OCI-M2 (cell line): Measurements from ENCODE around the gene GTF2H2C_2.
"Not testable (repeated sequence)": the region's sequence is repeated elsewhere in the genome, so short reads cannot be mapped to it uniquely, and the experiment has no call there.

Experiments
- DNase-seq: peaks from one replicate; lab custom pipeline; 2025; ENCODE audit not compliant: unreplicated experiment; lab: John Stamatoyannopoulos, UW

GTF2H2C_2 gene

DNA sequence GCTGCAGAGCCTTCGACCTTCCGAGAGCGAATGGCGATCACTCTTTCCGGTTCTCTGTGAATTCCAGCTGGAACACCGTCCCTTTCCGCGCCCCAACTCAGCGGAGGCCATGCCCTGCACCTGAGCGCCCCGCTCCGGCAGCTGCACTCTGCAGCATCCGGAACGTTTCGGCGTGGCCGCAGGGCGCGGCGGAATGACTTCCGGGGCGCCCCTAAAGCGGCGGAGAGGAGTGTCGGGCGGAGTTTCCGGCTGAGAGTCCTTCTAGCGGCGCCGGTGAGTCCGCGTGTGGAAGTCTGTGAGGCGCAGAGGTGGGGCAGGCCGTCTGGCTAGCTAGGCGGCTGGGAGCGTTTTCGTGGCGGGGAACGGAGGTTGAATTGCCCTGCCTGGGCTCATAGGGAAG lies at the start of gene GTF2H2C_2:
GTF2H2C_2 (plus strand) TSS at position 252 of the 400 bp plus-strand sequence.
- DNase-seq = not testable (repeated sequence)

GRCh38 chr5:70400984-70401686 lies 14.0 kb upstream of the GTF2H2C_2 start:
- DNase-seq = not testable (repeated sequence)

DNA sequence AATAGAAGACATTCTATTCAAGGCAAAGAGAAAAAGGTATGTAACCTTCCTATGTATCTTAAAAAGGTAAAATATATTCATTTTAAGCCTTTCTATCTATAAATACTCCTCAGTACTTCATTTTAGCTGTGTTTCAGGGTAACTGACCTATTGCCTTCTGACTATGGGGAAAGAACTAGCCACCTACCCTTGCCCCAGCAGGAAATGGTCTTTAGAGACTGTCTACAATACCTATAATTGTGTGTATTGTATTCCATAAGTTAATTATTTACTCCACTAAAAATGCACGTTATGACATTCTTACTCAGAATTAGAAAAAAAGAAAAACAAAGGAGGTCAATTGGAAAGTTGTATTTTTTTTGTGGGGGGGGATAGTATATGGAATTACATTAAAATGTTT lies 6.2 kb downstream of the GTF2H2C_2 start:
- not testable (repeated sequence) for DNase-seq

GRCh38 chr5:70423215-70423614 lies 8.0 kb downstream of the GTF2H2C_2 start:
- DNase-seq = not testable (repeated sequence)

- DNase-seq = not testable (repeated sequence)
Measured at GRCh38 chr5:70438518-70438917, 23.4 kb downstream of the GTF2H2C_2 start.

GRCh38 chr5:70449565-70449964 lies 34.4 kb downstream of the GTF2H2C_2 start:
- not testable (repeated sequence) for DNase-seq

- not testable (repeated sequence) for DNase-seq
Measured at GRCh38 chr5:70451249-70451984, 36.2 kb downstream of the GTF2H2C_2 start.

DNA sequence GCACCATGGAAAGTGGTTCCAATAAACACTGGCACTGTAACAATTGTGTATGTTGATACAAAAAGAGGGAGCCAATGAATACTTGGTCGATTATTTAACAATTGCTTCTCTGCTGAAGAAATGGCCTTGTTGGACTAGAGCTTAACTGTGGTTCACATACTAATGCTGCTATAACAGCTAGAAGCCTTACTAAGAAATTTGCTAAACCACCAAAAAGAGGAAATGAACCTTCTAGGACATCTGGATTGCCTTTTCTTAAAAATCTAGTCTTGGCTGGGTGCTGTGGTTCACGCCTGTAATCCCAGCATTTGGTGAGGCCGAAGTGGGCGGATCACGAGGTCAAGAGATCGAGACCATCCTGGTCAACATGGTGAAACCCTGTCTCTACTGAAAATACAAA lies 41.9 kb downstream of the GTF2H2C_2 start:
- DNase-seq = not testable (repeated sequence)

DNA sequence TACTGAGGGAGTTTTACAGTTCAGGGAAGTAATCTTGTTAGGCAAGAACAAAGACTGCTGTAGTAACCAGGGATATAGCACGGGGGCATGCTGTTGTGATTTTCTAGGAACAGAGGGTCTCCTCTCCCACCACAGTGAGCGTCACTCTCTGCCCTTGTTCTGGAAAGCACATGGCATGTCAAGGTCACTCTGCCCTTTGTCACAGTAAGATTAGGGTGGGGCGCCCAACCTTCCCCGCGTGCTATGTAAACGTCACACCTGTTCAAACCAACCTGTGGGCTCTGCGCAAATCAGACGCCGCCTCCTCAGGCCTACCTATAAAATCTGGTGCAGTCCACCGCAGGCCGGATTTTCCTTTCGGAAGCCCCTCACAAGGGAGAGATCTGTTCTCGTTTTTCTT lies 44.0 kb downstream of the GTF2H2C_2 start:
- not testable (repeated sequence) for DNase-seq

DNA sequence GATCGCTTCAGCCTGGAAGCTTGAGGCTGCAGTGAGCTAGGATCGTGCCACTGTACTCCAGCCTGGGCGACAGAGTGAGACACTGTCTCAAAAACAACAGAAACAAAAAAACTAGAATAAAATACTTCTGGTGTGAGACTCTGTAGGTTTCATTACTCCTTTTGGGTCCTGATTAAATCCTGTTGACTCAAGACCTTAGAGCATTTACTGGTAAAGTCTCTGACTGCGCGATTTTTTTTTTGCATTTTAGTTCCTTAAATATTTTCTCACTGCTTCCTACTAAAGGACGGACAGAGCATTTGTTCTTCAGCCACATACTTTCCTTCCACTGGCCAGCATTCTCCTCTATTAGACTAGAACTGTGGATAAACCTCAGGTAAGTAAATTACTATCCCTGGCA lies 46.8 kb downstream of the GTF2H2C_2 start:
- DNase-seq = not testable (repeated sequence)

GRCh38 chr5:70464019-70464637 lies 49.0 kb downstream of the GTF2H2C_2 start:
- DNase-seq = not testable (repeated sequence)

DNA sequence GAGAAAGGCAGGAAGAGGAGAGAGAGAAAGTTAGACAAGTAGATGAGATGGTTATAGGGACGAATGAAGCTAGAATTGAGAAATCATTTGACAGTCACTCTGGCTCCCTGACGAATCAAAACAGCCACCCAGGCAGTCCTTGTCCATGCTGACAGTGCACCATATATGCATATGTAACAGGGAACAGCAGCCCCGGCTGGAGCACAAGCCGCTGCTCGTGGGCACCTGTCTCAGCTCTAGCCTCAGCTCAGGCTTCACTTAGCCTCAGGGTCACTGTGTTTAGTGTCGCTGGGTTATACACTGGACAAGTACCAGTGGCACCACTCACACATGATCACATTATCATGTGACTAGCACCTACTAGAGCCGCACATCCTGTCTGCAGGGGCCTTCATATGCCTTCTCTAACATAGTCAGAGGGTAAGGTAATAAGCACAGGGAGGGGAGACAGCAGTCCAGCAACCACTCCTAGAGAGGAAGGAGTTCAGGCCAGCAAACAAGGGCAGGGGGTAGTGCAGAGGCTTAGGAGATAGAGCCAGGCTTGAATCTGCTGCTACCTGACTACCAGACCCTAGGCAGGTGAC lies 54.9 kb downstream of the GTF2H2C_2 start:
- DNase-seq = not testable (repeated sequence)
